HG02623 (cell line): ENCODE measurements around the gene TSSK2.

Source experiments
- ATAC-seq: cut with Tn5 transposase; IDR thresholded peaks from one replicate; pipeline ENCODE4 v1.9.1; 2021; ENCODE audit warnings: moderate library complexity; ENCODE audit not compliant: unreplicated experiment

Gene TSSK2

GRCh38 chr22:19179497-19180048 lies 48.5 kb downstream of the TSSK2 start:
- no peak for ATAC-seq

- no peak for ATAC-seq
These were observed 49.1 kb downstream of the TSSK2 start for GRCh38 chr22:19180234-19180633.

GRCh38 chr22:19180740-19181410 lies 49.8 kb downstream of the TSSK2 start:
- no peak for ATAC-seq

- ATAC-seq, result no peak
These were observed 50.8 kb downstream of the TSSK2 start for GRCh38 chr22:19181786-19182471.
